ENCODE results near the gene NKD2.

- TF ChIP-seq CTCF (conservative IDR thresholded peaks at IDR 0.05; ENCODE audit: low read length) (no peak), EZH2phosphoT487 (IDR thresholded peaks at IDR 0.05; ENCODE audit: borderline replicate concordance, low read depth, low read length) (no peak)
Measured at GRCh38 chr5:962386-962785, 46.2 kb upstream of the NKD2 start.

Data from OCI-LY7 (cell line).